OCI-LY7 (cell line): Measurements from ENCODE around the gene CASP8AP2. TPM values are rescaled to one million over a fixed set of nuclear protein-coding genes. Genes with fewer than 3 reads are reported as not detected.
"Not testable (repeated sequence)": the region's sequence is repeated elsewhere in the genome, so short reads cannot be mapped to it uniquely, and the experiment has no call there.

Source experiments
- BruUV-seq: library from RNA; stranded (reverse); fragments of 400-500 nt; replicated peaks from 2 replicates; lab custom pipeline; 2021; lab: Mats Ljungman, UMichigan
- CTCF ChIA-PET: fragments of 300-600 bp; sonication (Branson Sonifier 250); formaldehyde crosslinking; loops from one replicate; lab custom pipeline; 2022; ENCODE audit warnings: antibody characterized with exemption; ENCODE audit not compliant: unreplicated experiment; lab: Charles Lee
- POLR2A ChIA-PET: fragments of 300-600 bp; sonication (Branson Sonifier 250); formaldehyde crosslinking; loops from one replicate; lab custom pipeline; 2022; ENCODE audit warnings: antibody characterized with exemption; lab: Charles Lee
- DNase-seq: peaks from one replicate; pipeline ENCODE4 v3.0.0-alpha.2; 2015; ENCODE audit warnings: low spot score
- H2AFZ ChIP-seq: fragments of 200-600 bp; sonication (generic), shearing (Covaris generic); 2 replicates; pipeline ENCODE4 v1.6.1; 2014; ENCODE audit warnings: mild to moderate bottlenecking, antibody characterized with exemption, low read length, moderate library complexity
- H3K27ac ChIP-seq: fragments of 200-600 bp; sonication (generic); 2 replicates; pipeline ENCODE4 v1.5.1; 2014; ENCODE audit warnings: mixed run types, low read depth, mild to moderate bottlenecking, moderate library complexity, low read length, inconsistent platforms; ENCODE audit not compliant: poor library complexity, severe bottlenecking
- H3K36me3 ChIP-seq: fragments of 200-600 bp; sonication (generic); 2 replicates; pipeline ENCODE4 v1.6.1; 2014; ENCODE audit warnings: mild to moderate bottlenecking, antibody characterized with exemption, low read length, moderate library complexity, mixed read lengths; ENCODE audit not compliant: insufficient read depth
- H3K4me1 ChIP-seq: fragments of 200-600 bp; sonication (generic); 2 replicates; pipeline ENCODE4 v1.5.1; 2014; ENCODE audit warnings: mild to moderate bottlenecking, low read length; ENCODE audit not compliant: insufficient read depth, poor library complexity, severe bottlenecking
- H3K4me2 ChIP-seq: fragments of 200-600 bp; sonication (generic); 2 replicates; pipeline ENCODE4 v1.6.1; 2014; ENCODE audit warnings: mild to moderate bottlenecking, low read length
- H3K4me3 ChIP-seq: fragments of 200-600 bp; sonication (generic); 2 replicates; pipeline ENCODE4 v1.5.1; 2014; ENCODE audit warnings: mild to moderate bottlenecking, low read depth, low read length; ENCODE audit not compliant: poor library complexity, severe bottlenecking
- H3K79me2 ChIP-seq: fragments of 200-600 bp; sonication (generic); 2 replicates; pipeline ENCODE4 v1.6.1; 2016; ENCODE audit warnings: low read depth, mild to moderate bottlenecking, low read length, moderate library complexity, mixed read lengths; ENCODE audit not compliant: insufficient read depth
- H3K9me2 ChIP-seq: fragments of 200-600 bp; sonication (generic); 2 replicates; pipeline ENCODE4 v1.6.1; 2016; ENCODE audit warnings: mild to moderate bottlenecking, low read length, mixed read lengths; ENCODE audit not compliant: insufficient read depth
- H3K9me3 ChIP-seq: fragments of 200-600 bp; sonication (generic); 2 replicates; pipeline ENCODE4 v1.6.1; 2014; ENCODE audit warnings: mild to moderate bottlenecking, mixed run types, low read length, mixed read lengths
- H4K20me1 ChIP-seq: fragments of 200-600 bp; sonication (generic); 2 replicates; pipeline ENCODE4 v1.6.1; 2014; ENCODE audit warnings: mild to moderate bottlenecking, antibody characterized with exemption, low read length, moderate library complexity, mixed read lengths; ENCODE audit not compliant: insufficient read depth
- EZH2phosphoT487 ChIP-seq: fragments of 200-600 bp; sonication (generic); IDR thresholded peaks from 2 replicates; pipeline ENCODE4 v1.6.1; 2018; ENCODE audit warnings: low read depth, borderline replicate concordance, mild to moderate bottlenecking, mixed run types, antibody characterized with exemption, low read length, moderate library complexity, mixed read lengths
- intact Hi-C: fragments of 100-400 bp; cut with micrococcal nuclease; formaldehyde crosslinking; loops from one replicate; pipeline ENCODE4 v1.10.0; 2022; ENCODE audit not compliant: unreplicated experiment
- total RNA-seq, 2 experiments: library from RNA; depleted of rRNA in 1 of 2; stranded (reverse); fragments of >200 nt in 1 of 2; shearing (Covaris generic) in 1 of 2; gene quantifications; 2 replicates each; pipeline ENCODE4 v1.2.3, GENCODE V29; 2014 to 2022
- TF ChIP-seq, protein P1 (sequence below): fragments of 200-600 bp; sonication (generic); conservative IDR thresholded peaks from 2 replicates; pipeline ENCODE4 v1.5.1; 2014; ENCODE audit warnings: mild to moderate bottlenecking, antibody characterized with exemption, low read length, moderate library complexity, mixed read lengths

Gene CASP8AP2
- total RNA-seq, 2 experiments from 2014 or later = 22.6 to 39.5 TPM

DNA sequence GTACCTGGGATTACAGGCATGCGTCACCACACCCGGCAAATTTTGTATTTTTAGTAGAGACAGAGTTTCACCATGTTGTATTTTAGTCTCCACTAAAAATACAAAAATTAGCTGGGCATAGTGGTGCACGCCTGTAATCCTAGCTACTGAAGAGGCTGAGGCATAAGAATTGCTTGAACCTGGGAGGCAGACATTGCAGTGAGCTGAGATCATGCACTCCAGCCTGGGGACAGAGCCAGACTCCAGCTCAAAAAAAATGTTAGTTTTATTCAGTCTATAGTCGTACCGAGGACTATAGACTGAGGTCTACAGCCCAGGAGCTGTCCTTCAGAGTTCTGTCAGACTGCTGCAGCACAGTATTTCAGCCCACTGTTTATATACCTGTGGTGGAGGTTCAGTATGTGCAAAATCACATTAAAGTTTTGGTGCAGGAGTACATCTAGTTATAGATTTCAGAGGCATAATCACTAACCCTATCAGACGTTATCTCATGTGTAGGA lies 3.6 kb upstream of the CASP8AP2 start:
- Histone ChIP-seq H3K4me2 (no peak overlapping the region), H3K36me3 (peaks cover 5% of the 10 kb centered on the region), H3K9me2 (no peaks in the 10 kb centered on the region), H3K79me2 (peaks cover 12% of the 10 kb centered on the region), H3K9me3 (no peaks in the 10 kb centered on the region), H3K4me3 (no peak overlapping the region), H2AFZ (no peak overlapping the region), H4K20me1 (no peaks in the 10 kb centered on the region), H3K27ac (no peak overlapping the region), H3K4me1 (peaks cover 1% of the 10 kb centered on the region)
- intact Hi-C loops = loop anchor here (5.0 kb wide), 1 partner anchor 471 kb away; the partner anchor contains the start of gene BACH2
- no peak for DNase-seq
- BruUV-seq = no TSS peak
- ChIA-PET CTCF (no interaction called here), POLR2A (interaction anchor here (0.6 to 0.7 kb wide), 2 partner anchors 465 to 518 kb away, joined by 3 read pairs; no protein-coding TSS in a partner anchor)
- TF ChIP-seq, protein P1, sequence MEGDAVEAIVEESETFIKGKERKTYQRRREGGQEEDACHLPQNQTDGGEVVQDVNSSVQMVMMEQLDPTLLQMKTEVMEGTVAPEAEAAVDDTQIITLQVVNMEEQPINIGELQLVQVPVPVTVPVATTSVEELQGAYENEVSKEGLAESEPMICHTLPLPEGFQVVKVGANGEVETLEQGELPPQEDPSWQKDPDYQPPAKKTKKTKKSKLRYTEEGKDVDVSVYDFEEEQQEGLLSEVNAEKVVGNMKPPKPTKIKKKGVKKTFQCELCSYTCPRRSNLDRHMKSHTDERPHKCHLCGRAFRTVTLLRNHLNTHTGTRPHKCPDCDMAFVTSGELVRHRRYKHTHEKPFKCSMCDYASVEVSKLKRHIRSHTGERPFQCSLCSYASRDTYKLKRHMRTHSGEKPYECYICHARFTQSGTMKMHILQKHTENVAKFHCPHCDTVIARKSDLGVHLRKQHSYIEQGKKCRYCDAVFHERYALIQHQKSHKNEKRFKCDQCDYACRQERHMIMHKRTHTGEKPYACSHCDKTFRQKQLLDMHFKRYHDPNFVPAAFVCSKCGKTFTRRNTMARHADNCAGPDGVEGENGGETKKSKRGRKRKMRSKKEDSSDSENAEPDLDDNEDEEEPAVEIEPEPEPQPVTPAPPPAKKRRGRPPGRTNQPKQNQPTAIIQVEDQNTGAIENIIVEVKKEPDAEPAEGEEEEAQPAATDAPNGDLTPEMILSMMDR = no peak
- TF ChIP-seq EZH2phosphoT487 = no peak

DNA sequence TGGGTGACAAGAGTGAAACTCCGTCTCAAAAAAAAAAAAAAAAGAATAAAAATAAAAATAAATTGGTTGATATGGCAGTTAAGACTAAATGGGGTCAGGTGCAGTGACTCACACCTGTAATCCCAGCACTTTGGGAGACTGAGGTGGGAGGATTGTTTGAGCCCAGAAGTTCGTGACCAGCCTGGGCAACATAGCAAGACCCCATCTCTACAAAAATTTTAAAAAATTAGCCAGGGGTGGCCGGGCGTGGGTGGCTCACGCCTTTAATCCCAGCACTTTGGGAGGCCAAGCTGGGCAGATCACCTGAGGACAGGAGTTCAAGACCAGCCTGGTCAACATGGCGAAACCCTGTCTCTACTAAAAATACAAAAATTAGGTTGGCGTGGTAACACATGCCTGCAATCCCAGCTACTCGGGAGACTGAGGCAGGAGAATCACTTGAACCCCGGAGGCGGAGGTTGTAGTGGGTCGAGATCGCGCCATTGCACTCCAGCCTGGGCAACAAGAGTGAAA lies 1.1 kb upstream of the CASP8AP2 start:
- not testable (repeated sequence) for DNase-seq, H3K4me1 ChIP-seq, BruUV-seq, H3K9me2 ChIP-seq, H4K20me1 ChIP-seq, H3K9me3 ChIP-seq
- ChIA-PET CTCF (interaction anchor here (1.5 kb wide), 1 partner anchor 8 kb away, joined by 7 read pairs; no protein-coding TSS in a partner anchor), POLR2A (interaction anchor here (0.5 to 2.3 kb wide), 13 partner anchors 9 to 469 kb away, joined by 3 to 45 read pairs (median 4); partner anchors contain the start of gene MDN1)
- intact Hi-C loops = loop anchor here (5.0 kb wide), 1 partner anchor 469 kb away; the partner anchor contains the start of gene BACH2
- H3K4me2 ChIP-seq = peak overlapping the region; percentile 83
- peaks cover 30% of the 10 kb centered on the region for H3K36me3 ChIP-seq
- H2AFZ ChIP-seq = peak overlapping the region; percentile 88
- H3K4me3 ChIP-seq = peak overlapping the region; percentile 86
- peaks cover 28% of the 10 kb centered on the region for H3K79me2 ChIP-seq
- H3K27ac ChIP-seq = peak overlapping the region; percentile 79

DNA sequence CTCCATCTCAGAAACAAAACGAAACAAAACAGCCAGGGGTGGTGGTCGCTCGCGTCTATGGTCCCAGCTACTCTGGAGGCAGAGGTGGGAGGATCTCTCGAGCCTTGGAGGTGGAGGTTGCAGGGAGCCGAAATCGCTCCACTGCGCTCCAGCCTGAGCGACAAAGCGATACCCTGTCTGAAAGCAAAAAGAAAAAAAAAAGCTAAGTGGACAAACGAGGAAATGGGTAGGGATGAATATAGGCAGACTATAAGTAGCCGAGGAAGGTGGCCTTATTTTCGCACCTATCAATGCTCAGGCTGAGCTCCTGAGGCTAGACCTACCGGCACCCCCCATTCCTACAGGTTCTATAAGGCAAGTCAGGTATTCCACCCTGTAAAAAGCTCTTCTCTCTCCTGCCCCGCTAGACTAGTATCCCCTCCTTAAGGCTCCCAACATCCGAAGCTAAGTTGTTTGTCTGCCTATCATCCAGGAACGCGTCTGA lies 650 bp upstream of the CASP8AP2 start:
- no peaks in the 10 kb centered on the region for H3K9me3 ChIP-seq
- peak overlapping the region; percentile 88 for H2AFZ ChIP-seq
- peaks cover 9% of the 10 kb centered on the region for H3K4me1 ChIP-seq
- H3K36me3 ChIP-seq = peaks cover 35% of the 10 kb centered on the region
- TSS peak; percentile 92 for BruUV-seq
- peak overlapping the region; percentile 79 for H3K27ac ChIP-seq
- H3K9me2 ChIP-seq = no peaks in the 10 kb centered on the region
- TF ChIP-seq EZH2phosphoT487 = no peak
- TF ChIP-seq, protein P1 = no peak
- CTCF ChIA-PET = interaction anchor here (0.7 to 1.5 kb wide), 4 partner anchors 9 to 457 kb away, joined by 3 to 7 read pairs (median 4); no protein-coding TSS in a partner anchor
- H3K4me3 ChIP-seq = peak overlapping the region; percentile 86
- intact Hi-C loops = loop anchor here (5.0 kb wide), 1 partner anchor 468 kb away; the partner anchor contains the start of gene BACH2
- DNase-seq = peak; percentile 45
- POLR2A ChIA-PET = interaction anchor here (0.5 to 2.3 kb wide), 15 partner anchors 8 to 469 kb away, joined by 3 to 45 read pairs (median 4); partner anchors contain the start of gene MDN1
- no peaks in the 10 kb centered on the region for H4K20me1 ChIP-seq
- H3K4me2 ChIP-seq = peak overlapping the region; percentile 83
- peaks cover 33% of the 10 kb centered on the region for H3K79me2 ChIP-seq
